GM12878 (cell line): Measurements from ENCODE around the gene GPC6. TPM values are rescaled to one million over a fixed set of nuclear protein-coding genes. Genes with fewer than 3 reads are reported as not detected.

Experiments
- ATAC-seq: fragments of 200-7000 bp; cut with Tn5 transposase; 3 replicates; pipeline ENCODE4 v1.9.1; 2020; ENCODE audit warnings: mild to moderate bottlenecking, moderate library complexity
- BruUV-seq: library from RNA; stranded (reverse); fragments of 400-500 nt; replicated peaks from 2 replicates; lab custom pipeline; 2021; lab: Mats Ljungman, UMichigan
- CTCF ChIA-PET: fragments of 300-600 bp; sonication (Branson Sonifier 250); formaldehyde crosslinking; extraction: SDS; loops from one replicate; lab custom pipeline; 2021; ENCODE audit warnings: inconsistent platforms; lab: Yijun Ruan, JAX
- POLR2A ChIA-PET: fragments of 350-600 bp; formaldehyde crosslinking; extraction: SDS; loops from one replicate; lab custom pipeline; 2021; ENCODE audit warnings: inconsistent platforms; lab: Charles Lee
- RAD21 ChIA-PET: fragments of 300-600 bp; sonication (Branson Sonifier 250); formaldehyde crosslinking; loops from one replicate; lab custom pipeline; 2023; ENCODE audit warnings: antibody characterized with exemption; ENCODE audit not compliant: unreplicated experiment; lab: Charles Lee
- SMC1A ChIA-PET: fragments of 300-600 bp; sonication (Branson Sonifier 250); formaldehyde crosslinking; loops from one replicate; lab custom pipeline; 2023; ENCODE audit not compliant: unreplicated experiment, uncharacterized antibody; lab: Charles Lee
- DNase-seq: peaks from one replicate; pipeline ENCODE4 v3.0.0-alpha.2; 2011; ENCODE audit warnings: low read depth, low spot score
- FAIRE-seq: peaks from 3 replicates; lab custom pipeline; 2011; peaks lifted over from hg19 to GRCh38; lab: Jason Lieb, UNC
- H2AFZ ChIP-seq: 2 replicates; pipeline ENCODE4 v1.6.0; 2011; ENCODE audit warnings: low read depth, low read length, control low read depth; ENCODE audit not compliant: control insufficient read depth
- H3K27ac ChIP-seq: 2 replicates; pipeline ENCODE4 v1.5.1; 2011; ENCODE audit warnings: control low read depth; ENCODE audit not compliant: control insufficient read depth, insufficient read depth
- H3K27me3 ChIP-seq, 2 experiments: replicated peaks in 1 of 2; 2 replicates each; pipeline versions ENCODE4 v1.6.0 to v1.6.1; 2011; ENCODE audit warnings: low read length in 1 of 2; ENCODE audit not compliant: control insufficient read depth in 2 of 2, insufficient read depth in 2 of 2
- H3K36me3 ChIP-seq, 2 experiments: 2 replicates each; pipeline ENCODE4 v1.5.1; 2011; ENCODE audit warnings: low read length in 1 of 2; ENCODE audit not compliant: control insufficient read depth in 2 of 2, insufficient read depth in 2 of 2
- H3K4me1 ChIP-seq: 2 replicates; pipeline ENCODE4 v1.6.1; 2011; ENCODE audit warnings: mild to moderate bottlenecking, low read length, moderate library complexity, mixed read lengths; ENCODE audit not compliant: control insufficient read depth, insufficient read depth
- H3K4me2 ChIP-seq: 2 replicates; pipeline ENCODE4 v1.6.0; 2011; ENCODE audit warnings: control low read depth; ENCODE audit not compliant: control insufficient read depth, insufficient read depth
- H3K4me3 ChIP-seq: fragments of 200-600 bp; sonication (generic); 2 replicates; pipeline ENCODE4 v1.5.1; 2016
- H3K79me2 ChIP-seq: 2 replicates; pipeline ENCODE4 v1.6.0; 2011; ENCODE audit warnings: low read length; ENCODE audit not compliant: control insufficient read depth, insufficient read depth
- H3K9ac ChIP-seq: 2 replicates; pipeline ENCODE4 v1.8.0; 2011; ENCODE audit warnings: low read length, control low read depth, mixed read lengths; ENCODE audit not compliant: control insufficient read depth, insufficient read depth
- H3K9me3 ChIP-seq: replicated peaks from 3 replicates; pipeline ENCODE4 v1.5.1; 2011; ENCODE audit warnings: mild to moderate bottlenecking, low read length; ENCODE audit not compliant: control insufficient read depth, insufficient read depth
- H4K20me1 ChIP-seq: 2 replicates; pipeline ENCODE4 v1.6.0; 2011; ENCODE audit not compliant: control insufficient read depth, insufficient read depth
- ATF7 ChIP-seq: fragments of 450-650 bp; IDR thresholded peaks from 2 replicates; pipeline ENCODE4 v1.6.1; 2016; ENCODE audit warnings: low read depth, mild to moderate bottlenecking
- CREB1 ChIP-seq: IDR thresholded peaks from 2 replicates; pipeline ENCODE4 v1.6.1; 2012; ENCODE audit warnings: low read depth, mild to moderate bottlenecking, inconsistent platforms
- EED ChIP-seq: sonication (generic); IDR thresholded peaks from 2 replicates; pipeline ENCODE4 v1.6.1; 2016; ENCODE audit warnings: antibody characterized with exemption, low read depth
- IKZF1 ChIP-seq: fragments of 450-650 bp; conservative IDR thresholded peaks from 2 replicates; pipeline ENCODE4 v1.6.1; 2017; ENCODE audit warnings: antibody characterized with exemption, mild to moderate bottlenecking
- IRF3 ChIP-seq: fragments of 450-650 bp; IDR thresholded peaks from 2 replicates; pipeline ENCODE4 v1.6.1; 2014; ENCODE audit warnings: mild to moderate bottlenecking
- SREBF2 ChIP-seq: IDR thresholded peaks from 2 replicates; pipeline ENCODE4 v1.6.1; 2012; ENCODE audit warnings: mild to moderate bottlenecking, low read length
- in situ Hi-C: fragments of 300-500 bp; cut with MboI; formaldehyde crosslinking; loops from 9 replicates; pipeline ENCODE4 v1.14.3; 2018; ENCODE audit warnings: mixed read lengths
- intact Hi-C: fragments of 100-400 bp; cut with micrococcal nuclease; formaldehyde crosslinking; loops from one replicate; pipeline ENCODE4 v1.14.2; 2022; ENCODE audit not compliant: unreplicated experiment
- polyA plus RNA-seq, 11 experiments: library from polyadenylated mRNA; depleted of rRNA in 4 of 11; unstranded in 6 of 11; stranded (reverse) in 5 of 11; fragments of >200 nt; fragmentation: Nextera tagmentation in 4 of 11; fragmentation: Illumina TruSeq in 1 of 11; extraction: Ambion mirVana in 4 of 11; extraction: Trizol in 1 of 11; gene quantifications; 1 replicate in 1 of 11; 2 replicates in 10 of 11; pipeline versions ENCODE4 v1.2.1 to v1.2.3, GENCODE V29; 2011 to 2016; ENCODE audit warnings: inconsistent platforms in 2 of 11, missing spikeins in 2 of 11, low read depth in 1 of 11
- total RNA-seq, 4 experiments: library from RNA; depleted of rRNA in 3 of 4; stranded (reverse); fragments of >200 nt in 3 of 4; fragmentation: Illumina TruSeq in 1 of 4; extraction: Trizol in 1 of 4; gene quantifications; 2 replicates each; pipeline versions ENCODE4 v1.2.1 to v1.2.3, GENCODE V29; 2013 to 2021
- TF ChIP-seq, protein P1 (sequence below): IDR thresholded peaks from 2 replicates; pipeline ENCODE4 v1.6.1; 2012; ENCODE audit warnings: mild to moderate bottlenecking, low read depth, low read length
- TF ChIP-seq, protein P2 (sequence below): IDR thresholded peaks from 2 replicates; pipeline ENCODE4 v1.6.1; 2011; ENCODE audit warnings: mild to moderate bottlenecking, low read depth, low read length, moderate library complexity; ENCODE audit not compliant: insufficient replicate concordance

Gene GPC6
- total and polyA plus RNA-seq, 10 of the 15 experiments (the other 5 are each of a cell fraction or from before 2014, with no cell fraction given) = 0.03 to 0.04 (median 0.03) TPM; not detected in 7

DNA sequence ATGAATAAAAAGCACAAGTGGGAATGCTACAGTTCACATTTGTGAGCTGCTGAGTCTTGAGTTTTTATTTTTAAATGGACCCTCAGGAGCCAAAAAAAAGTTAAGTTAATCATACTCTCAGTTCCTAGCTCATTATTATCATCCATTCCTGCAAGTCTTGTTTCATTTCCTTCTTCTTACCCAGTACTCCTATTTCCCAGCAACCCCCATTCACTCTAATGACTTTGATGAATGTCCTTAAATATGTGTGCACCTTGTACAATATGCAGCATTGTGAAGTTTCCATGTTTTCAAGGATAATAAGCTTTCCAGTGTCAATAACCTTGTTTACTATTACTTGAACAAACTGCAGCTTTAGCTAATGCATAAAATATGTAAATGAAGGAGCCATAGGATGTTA lies 886.6 kb downstream of the GPC6 start:
- POLR2A ChIA-PET = interaction anchor here (0.6 to 0.7 kb wide), 2 partner anchors 233 to 528 kb away, joined by 5 to 6 read pairs; no protein-coding TSS in a partner anchor
- H3K4me2 ChIP-seq = no peak overlapping the region

More for the DNA sequence above, 886.6 kb downstream of the GPC6 start:
- in situ Hi-C loops (no loop called here), intact Hi-C loops (no loop called here)
- RAD21 ChIA-PET = interaction anchor here (0.6 to 0.7 kb wide), 2 partner anchors 354 to 504 kb away, joined by 3 to 4 read pairs; no protein-coding TSS in a partner anchor
- BruUV-seq = no TSS peak
- no peaks in the 10 kb centered on the region for H3K79me2 ChIP-seq
- H3K4me3 ChIP-seq = no peak overlapping the region
- SMC1A ChIA-PET = interaction anchor here (1.6 kb wide), 1 partner anchor 10 kb away, joined by 4 read pairs; no protein-coding TSS in a partner anchor
- CTCF ChIA-PET = interaction anchor here (1.7 to 1.8 kb wide), 2 partner anchors 10 to 248 kb away, joined by 4 read pairs; no protein-coding TSS in a partner anchor
- no peak overlapping the region for H3K27ac ChIP-seq
- H3K4me1 ChIP-seq = no peaks in the 10 kb centered on the region
- no peak for FAIRE-seq
- H3K9me3 ChIP-seq = no peaks in the 10 kb centered on the region
- H3K36me3 ChIP-seq = no peaks in the 10 kb centered on the region
- no peak for DNase-seq
- H3K9ac ChIP-seq = no peak overlapping the region
- H4K20me1 ChIP-seq = no peaks in the 10 kb centered on the region
- TF ChIP-seq EED (no peak), IKZF1 (no peak), IRF3 (no peak), ATF7 (no peak), CREB1 (no peak), SREBF2 (no peak)
- TF ChIP-seq, protein P1, sequence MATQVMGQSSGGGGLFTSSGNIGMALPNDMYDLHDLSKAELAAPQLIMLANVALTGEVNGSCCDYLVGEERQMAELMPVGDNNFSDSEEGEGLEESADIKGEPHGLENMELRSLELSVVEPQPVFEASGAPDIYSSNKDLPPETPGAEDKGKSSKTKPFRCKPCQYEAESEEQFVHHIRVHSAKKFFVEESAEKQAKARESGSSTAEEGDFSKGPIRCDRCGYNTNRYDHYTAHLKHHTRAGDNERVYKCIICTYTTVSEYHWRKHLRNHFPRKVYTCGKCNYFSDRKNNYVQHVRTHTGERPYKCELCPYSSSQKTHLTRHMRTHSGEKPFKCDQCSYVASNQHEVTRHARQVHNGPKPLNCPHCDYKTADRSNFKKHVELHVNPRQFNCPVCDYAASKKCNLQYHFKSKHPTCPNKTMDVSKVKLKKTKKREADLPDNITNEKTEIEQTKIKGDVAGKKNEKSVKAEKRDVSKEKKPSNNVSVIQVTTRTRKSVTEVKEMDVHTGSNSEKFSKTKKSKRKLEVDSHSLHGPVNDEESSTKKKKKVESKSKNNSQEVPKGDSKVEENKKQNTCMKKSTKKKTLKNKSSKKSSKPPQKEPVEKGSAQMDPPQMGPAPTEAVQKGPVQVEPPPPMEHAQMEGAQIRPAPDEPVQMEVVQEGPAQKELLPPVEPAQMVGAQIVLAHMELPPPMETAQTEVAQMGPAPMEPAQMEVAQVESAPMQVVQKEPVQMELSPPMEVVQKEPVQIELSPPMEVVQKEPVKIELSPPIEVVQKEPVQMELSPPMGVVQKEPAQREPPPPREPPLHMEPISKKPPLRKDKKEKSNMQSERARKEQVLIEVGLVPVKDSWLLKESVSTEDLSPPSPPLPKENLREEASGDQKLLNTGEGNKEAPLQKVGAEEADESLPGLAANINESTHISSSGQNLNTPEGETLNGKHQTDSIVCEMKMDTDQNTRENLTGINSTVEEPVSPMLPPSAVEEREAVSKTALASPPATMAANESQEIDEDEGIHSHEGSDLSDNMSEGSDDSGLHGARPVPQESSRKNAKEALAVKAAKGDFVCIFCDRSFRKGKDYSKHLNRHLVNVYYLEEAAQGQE = no peak
- TF ChIP-seq, protein P2, sequence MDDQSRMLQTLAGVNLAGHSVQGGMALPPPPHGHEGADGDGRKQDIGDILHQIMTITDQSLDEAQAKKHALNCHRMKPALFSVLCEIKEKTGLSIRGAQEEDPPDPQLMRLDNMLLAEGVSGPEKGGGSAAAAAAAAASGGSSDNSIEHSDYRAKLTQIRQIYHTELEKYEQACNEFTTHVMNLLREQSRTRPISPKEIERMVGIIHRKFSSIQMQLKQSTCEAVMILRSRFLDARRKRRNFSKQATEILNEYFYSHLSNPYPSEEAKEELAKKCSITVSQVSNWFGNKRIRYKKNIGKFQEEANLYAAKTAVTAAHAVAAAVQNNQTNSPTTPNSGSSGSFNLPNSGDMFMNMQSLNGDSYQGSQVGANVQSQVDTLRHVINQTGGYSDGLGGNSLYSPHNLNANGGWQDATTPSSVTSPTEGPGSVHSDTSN = no peak
- H3K27me3 ChIP-seq = no peaks in the 10 kb centered on the region
- H2AFZ ChIP-seq = no peak overlapping the region
- ATAC-seq = no peak
